ENCODE data around the gene LCAT. TPM values are rescaled to one million over a fixed set of nuclear protein-coding genes. Genes with fewer than 3 reads are reported as not detected.

The LCAT gene
- total and polyA plus RNA-seq, 9 of the 15 experiments (the other 6 are each of a cell fraction or from before 2014, with no cell fraction given): 0.46 to 21.0 (median 5.0) TPM

GRCh38 chr16:67993207-67994039 is 49.5 kb upstream of the LCAT start (continued):
- peak; percentile 23; the same call in 1 of the 2 replicates for TF ChIP-seq LARP7 (IDR thresholded peaks at IDR 0.05)
- TF ChIP-seq IRF2 (CRISPR knock-in tag; IDR thresholded peaks at IDR 0.05): no peak
- TF ChIP-seq JUND (IDR thresholded peaks at IDR 0.05; ENCODE audit: borderline replicate concordance, low read depth, low read length): peak; percentile 70
- TF ChIP-seq JUND (tag; IDR thresholded peaks at IDR 0.05; ENCODE audit: borderline replicate concordance, low read depth, low read length): no peak; the same call in 2 of the 3 replicates
- no peak for TF ChIP-seq ZNF511 (CRISPR knock-in tag; IDR thresholded peaks at IDR 0.05)
- TF ChIP-seq FOXJ2 (tag; IDR thresholded peaks at IDR 0.05): no peak
- TF ChIP-seq RCOR1 (IDR thresholded peaks at IDR 0.05; ENCODE audit: borderline replicate concordance in 1 of 2, low read depth in 2 of 2, low read length in 2 of 2): peak in 1 of 2 experiments; percentile 63; a peak in 1 of 4 replicates
- TF ChIP-seq PTRF (tag; IDR thresholded peaks at IDR 0.05): no peak
- TF ChIP-seq STAT5A (IDR thresholded peaks at IDR 0.05; ENCODE audit: borderline replicate concordance, low read length): no peak
- no peak for TF ChIP-seq CREBBP (IDR thresholded peaks at IDR 0.05; ENCODE audit: low read depth, low read length)
- TF ChIP-seq CHD7 (IDR thresholded peaks at IDR 0.05; ENCODE audit: low read depth, low read length): no peak
- TF ChIP-seq SOX6 (IDR thresholded peaks at IDR 0.05): peak; percentile 69
- TF ChIP-seq RBBP5 (IDR thresholded peaks at IDR 0.05; ENCODE audit: borderline replicate concordance, insufficient read depth, low read length, poor library complexity, severe bottlenecking): peak; percentile 29
- no peak; the same call in 1 of the 2 replicates for TF ChIP-seq ZNF232 (CRISPR knock-in tag; IDR thresholded peaks at IDR 0.05)
